GM19099 (cell line): ENCODE results near the gene RGS12.

ENCODE experiments used
- POLR2A ChIP-seq: IDR thresholded peaks from 3 replicates; pipeline ENCODE4 v1.6.1; 2011; ENCODE audit warnings: low read depth; ENCODE audit not compliant: insufficient read length; ENCODE audit errors: extremely low read depth

RGS12 gene

DNA sequence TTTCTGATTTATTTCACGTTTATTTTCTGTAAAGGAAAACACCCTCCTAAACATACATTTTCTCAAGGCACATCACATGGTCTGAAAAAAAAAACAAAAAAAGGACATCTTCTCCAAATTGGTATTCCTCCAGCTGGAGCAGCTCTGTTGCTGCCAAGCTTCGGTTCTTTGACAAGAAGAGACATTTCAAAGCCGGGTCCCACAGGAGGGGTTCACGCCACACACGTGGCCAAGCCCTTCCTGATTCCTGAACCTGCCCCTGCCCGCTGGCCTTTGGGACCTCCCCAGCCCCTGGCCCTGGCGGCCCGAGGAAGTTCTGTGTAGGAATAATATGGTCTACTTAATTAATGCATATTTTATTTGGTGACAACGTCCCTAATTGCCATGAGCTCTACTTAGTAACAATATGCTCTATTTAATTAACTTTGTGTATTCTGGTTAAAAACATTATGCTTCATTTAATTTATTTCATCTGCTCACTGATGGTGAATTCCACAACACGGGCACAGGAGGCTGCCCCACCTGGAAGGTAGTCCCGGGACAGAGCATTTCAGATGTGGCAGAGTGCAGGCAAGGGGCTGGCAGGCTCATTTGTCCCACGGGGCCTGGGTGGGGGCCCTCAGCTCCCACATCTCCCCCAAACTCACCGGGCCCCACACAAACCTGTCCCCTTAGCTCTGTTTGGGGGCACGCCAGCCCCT lies 5.4 kb upstream of the RGS12 start:
- TF ChIP-seq POLR2A = no peak

DNA sequence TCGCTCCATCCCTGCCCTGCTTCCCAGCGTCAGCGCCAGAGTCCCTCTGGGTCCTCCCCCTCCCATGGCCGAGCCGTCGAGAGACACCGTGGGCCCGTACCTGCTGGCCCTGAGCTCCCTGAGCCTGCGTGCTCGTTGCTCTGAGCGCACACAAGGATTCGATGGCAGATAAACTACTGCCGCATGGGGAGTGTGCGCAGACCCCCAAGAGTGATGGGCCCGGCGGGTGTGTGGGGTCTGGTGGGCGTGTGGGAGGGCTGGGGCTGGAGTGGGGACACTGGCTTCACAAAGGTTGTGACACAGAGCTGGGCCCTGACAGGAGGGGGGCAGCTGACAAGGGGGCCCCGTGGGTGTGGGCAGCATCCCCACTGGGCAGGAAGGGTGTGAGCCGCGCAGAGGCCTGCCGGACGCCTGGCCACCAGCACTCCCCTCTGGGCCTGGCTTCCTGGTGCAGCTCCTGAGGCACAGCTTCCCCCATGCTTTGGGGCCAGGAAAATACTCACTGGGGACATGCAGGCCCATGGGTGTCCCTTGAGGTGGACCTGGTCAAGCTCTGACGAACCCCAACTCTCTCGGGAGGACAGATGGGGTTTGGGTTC lies 4.8 kb upstream of the RGS12 start:
- no peak for TF ChIP-seq POLR2A

DNA sequence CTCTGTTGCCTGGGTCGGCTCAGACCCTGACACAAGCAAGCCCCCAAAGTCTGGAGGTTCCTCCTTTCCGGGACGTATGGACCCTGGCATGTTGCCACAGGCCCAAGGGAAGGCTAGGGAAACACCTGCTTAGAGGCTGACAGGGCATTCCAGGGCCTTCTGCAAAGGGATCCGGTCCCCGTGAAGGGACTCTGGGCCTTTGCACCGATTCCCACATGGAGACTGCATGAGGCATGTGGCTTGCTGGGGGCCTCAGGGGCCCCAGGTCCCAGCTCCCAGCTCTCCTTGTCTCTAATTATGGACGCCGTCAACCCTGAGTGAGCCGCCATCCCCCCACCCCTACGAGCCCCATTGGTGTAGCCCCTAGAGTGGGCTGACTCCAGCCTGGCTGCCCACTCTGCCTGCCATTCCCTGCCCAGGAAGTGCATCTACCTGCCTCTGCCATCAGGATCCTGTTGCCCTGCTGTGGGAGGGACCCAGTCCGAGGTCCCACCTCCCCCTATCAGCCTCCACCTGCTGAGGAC lies 4.2 kb upstream of the RGS12 start:
- no peak for TF ChIP-seq POLR2A

DNA sequence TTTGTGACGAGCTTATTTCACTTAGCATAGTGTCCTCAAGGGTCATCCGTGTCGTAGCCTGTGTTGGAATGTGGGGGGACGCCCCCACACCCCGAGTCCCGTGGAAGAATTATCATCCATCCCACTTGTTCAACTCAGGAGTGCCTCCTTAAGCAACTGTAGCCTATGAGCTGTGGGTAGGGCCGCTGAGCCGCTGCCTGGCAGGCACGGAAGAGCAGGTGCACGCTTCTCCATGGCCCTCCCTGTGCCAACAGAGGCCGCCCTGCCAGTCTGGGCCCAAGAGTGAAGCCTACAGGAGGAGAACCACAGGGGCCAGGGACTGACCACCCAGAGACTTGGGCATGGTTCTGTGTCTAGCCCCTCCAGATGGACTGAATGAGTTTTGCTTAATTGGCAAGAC lies 2.3 kb upstream of the RGS12 start:
- no peak for TF ChIP-seq POLR2A

DNA sequence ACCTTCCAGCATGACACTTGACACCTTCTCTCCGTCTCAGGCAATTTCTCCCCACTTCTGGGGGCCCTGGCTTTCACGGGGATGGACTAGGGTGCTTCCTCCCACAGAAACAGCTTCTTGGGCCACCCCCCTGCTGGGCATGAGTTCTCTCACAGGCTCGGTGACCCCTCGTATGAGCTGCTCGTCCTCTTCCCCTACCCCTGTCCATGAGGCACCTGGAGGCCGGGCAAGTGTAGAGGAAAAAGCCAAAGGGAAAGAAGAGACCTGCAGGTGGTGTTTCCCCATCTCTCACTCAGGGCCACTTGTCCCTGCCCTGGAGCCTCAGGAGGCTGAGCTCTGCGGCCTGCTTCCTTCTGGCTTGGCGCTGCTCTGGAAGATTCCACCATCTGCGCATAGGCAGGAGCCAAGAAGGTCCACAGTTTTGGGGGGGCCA lies 1.9 kb upstream of the RGS12 start:
- TF ChIP-seq POLR2A = no peak

DNA sequence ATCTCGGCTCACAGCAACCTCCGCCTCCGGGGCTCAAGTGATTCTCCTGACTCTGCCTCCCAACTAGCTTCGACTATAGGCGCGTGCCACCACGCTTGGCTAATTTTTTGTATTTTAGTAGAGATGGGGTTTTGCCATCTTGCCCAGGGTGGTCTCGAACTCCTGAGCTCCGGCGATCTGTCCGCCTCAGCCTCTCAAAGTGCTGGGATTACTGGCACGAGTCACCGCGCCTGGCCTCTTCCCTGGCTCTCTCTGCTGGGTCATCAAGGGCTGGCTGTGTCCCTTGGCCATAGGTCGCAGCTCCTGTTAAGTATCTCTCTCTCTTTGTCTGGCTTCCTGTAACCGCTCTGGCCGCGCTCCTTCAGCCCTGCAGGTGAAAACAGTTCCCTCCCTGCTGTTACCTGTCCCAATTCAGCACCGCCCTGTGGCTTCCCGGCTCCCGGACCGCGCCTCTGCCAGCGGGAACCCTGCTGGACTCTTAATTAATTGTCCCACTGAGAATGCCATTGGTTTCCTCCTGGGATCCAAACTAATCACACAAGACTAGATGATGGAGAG lies 1.3 kb upstream of the RGS12 start:
- TF ChIP-seq POLR2A = no peak

DNA sequence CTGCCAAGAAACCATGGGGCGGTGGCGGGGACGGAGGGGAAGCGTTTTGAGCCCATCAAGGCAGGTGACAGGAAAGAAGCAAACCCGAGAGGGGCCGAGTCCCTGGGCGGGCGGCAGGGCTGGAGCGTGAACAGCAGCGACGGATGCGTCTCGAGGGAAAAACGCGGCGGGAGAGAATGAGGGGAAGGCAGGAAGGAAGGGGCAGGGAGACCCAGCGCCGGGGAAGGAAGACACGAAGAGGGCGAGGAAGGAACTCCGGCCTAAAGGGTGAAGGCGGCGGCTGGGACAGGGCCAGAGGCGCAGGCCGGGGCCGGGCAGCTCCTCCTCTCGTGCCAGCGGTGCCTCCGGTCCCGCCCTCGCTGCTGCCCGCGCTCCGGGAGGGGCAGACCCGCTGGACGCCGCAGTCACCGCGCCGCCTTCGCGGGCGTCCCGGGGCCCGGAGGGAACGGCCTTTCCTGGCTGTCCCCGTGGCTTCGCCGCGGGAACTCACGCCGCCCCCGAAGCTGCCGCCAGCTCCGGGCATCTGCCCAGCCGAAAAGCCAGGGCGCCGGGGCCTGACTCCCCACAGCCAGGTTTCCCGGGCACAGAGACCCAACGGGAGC lies 751 bp upstream of the RGS12 start:
- TF ChIP-seq POLR2A = no peak

DNA sequence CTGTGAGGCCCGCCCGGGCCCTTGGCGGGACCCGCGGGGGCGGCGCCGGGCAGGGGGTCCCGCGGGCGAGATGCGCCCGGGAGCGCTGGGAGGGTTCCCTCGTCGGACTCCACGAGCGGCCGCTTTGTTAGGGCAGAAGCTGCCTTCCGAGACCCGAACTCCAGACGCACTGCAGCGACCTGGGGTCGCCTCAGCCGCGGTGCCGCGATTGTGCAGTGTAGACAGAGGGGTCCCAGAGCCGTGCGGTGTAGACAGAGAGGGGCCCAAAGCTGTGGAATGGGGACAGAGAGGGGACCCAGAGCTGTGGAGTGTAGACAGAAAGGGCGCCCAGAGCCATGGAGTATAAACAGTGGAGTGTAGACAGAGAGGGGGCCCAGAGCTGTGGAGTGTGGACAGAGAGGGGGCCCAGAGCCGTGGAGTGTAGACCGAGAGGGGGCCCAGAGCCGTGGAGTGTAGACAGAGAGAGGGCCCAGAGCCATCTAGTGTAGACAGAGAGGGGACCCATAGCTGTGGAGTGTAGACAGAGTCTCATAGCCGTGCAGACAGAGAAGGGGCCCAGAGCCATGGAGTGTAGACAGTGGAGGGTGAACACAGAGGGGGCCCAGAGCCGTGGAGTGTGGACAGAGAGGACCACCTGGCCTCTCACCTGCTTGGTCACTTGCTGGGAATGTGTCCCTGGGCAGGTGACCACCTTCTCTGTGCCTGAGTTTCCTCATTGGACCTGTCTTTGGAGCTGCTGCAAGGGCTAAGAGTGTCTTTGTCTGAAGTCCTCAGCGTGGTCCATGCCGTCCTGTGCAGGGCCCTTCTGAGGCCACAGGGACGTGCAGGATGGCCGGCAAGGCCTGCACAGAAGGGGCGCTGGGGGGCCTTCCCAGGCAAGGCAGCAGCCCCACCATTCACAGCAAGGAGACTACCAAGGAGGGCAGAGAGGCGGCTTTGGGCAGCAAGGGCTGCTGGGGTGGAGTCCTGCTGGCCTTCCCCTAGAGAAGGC lies 875 bp downstream of the RGS12 start:
- TF ChIP-seq POLR2A = no peak

DNA sequence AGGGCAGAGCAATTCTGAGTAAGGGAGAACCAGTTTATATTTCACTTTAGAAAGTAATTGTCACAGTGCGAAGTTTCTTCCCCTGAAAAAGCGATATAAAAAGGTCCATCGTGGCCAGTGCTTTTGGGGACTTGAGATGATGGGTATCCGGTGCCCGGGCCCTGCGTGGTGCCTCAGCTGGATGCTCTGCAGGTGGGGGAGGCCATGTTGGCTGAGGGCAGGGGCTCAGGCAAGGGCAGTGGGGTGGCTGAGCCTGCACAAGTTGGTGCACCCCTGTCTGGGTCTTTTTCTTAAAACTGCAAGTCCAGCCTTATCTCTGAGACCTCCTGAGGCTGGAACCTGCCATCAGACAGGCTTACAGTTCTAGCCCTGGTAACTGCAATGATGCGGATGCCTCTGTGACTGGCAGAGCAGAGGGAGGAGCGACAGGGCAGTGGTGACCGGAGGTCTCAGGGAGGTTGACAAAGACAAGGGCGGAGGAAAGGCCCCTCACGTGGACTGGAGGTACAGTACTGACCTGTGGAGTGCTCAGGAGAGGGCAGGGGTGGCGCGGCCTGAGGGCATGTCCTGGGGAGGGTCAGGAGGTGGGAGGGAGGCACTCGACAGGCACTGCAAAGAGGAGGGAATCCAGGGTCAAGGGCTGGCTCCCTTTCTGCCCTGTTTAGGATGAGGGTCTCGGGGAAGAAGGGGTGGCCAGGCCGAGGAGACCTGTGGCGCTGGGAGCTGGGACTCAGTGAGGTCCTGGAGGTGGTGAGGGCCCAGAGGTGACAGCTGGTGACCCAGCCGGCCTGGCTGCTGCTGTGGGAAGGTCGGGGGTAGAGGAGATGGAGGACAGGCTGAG lies 1.8 kb downstream of the RGS12 start:
- no peak for TF ChIP-seq POLR2A

DNA sequence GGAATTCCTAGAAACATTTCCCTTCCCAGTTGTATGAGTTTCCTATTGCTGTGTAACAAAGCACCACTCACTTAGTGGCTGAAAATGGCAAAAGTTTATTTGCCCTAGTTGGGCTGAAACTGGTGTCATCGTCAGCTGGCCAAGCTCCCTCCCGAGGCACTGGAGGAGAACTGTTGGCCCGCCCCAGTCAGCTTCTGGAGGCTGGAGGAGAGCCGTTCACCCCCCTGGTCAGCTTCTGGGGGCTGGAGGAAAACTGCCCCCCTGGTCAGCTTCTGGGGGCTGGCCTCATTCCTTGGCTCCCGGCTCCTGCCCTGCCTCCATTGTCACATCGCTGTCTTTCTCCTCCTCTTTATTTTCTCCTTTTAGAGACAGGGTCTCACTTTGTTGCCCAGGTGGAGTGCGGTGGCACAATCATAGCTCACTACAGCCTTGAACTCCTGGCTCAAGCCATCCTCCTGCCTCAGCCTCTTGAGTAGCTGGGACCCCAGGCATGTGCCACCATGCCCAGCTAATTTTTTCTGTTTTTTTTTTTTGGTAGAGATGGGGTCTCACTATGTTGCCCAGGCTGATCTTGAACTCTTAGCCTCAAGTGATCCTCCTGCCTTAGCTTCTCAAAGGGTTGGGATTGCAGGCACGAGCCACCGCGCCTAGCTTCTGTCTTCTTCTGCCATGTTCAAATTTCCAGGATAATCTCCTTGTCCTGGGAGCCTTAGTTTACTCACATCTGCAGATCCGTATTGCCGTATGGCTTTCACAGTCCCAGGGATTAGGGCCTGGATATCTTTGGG lies 3.2 kb downstream of the RGS12 start:
- no peak for TF ChIP-seq POLR2A

DNA sequence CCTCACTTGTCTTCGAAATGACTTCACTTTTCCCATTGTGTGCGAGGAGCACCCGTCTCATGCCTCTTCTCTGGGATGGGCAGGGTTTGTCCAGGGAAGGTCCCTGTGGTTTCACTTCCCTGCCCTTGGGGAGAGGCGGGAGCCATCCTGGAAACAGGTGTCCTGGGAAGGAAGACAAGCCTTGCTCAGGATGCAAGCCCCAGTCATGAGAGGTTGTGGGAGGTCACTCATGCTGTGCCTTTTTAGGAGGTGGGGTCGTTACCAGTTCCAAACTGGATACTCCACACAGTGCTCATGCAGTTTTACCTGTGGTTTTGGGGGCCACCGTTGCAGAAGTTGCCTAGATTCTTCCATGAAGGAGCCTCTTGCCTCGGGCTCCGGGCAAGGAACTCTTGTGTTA lies 3.8 kb downstream of the RGS12 start:
- TF ChIP-seq POLR2A = no peak

DNA sequence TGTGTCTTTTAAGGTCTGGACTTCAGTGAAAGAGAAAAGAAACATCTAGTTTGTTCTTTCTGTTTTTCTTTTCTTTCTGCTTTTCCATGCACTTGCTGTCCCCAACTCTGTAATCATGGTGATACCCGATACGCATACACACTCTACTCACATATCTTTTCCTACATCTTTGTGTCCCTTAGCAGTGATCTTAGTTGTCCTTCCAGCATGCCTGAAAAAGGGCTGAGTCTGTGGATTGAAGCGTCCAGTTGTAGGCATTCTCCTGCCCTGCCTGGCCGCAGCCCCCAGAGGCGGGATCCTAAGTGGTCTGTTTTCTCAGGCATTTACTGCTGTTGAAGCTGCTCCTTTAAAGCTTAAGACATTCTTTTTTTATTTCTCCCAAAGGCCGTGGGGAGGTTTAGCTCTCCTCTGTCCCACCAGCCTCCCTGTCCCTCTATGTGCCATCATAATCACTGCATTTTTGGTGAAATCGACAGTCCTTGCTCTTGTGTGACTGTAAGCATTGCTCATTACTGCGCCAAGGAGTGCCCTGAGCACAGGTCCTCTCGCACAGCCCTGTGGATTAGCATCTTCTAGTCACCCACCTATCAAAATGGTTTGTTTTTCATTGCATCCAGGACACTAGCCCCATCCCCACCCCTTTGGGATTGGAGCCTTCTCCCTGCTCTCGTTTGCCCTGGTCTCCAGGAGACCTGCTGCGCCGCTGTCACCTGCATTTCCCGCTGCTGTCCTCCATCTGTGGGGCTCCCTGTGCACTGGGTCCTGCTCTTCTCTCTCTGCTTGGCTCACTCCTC lies 4.4 kb downstream of the RGS12 start:
- no peak for TF ChIP-seq POLR2A
